Psoas muscle (tissue), 8 donors: ENCODE measurements around the gene PIGT. TPM values are rescaled to one million over a fixed set of nuclear protein-coding genes. Genes with fewer than 3 reads are reported as not detected.

Source experiments
- ATAC-seq, 4 donors: fragments of 200-7000 bp; cut with Tn5 transposase; one replicate each; pipeline ENCODE4 v1.9.1; 2020; ENCODE audit warnings: moderate library complexity in 3 of 4, mild to moderate bottlenecking in 2 of 4
- DNase-seq, 2 donors: peaks; one replicate each; pipeline ENCODE4 v3.0.0-alpha.2; 2020
- H3K27ac ChIP-seq: fragments of 200-600 bp; one replicate; pipeline ENCODE4 v1.8.0; 2022
- H3K27me3 ChIP-seq, 3 donors: fragments of 200-600 bp in 1 of 3; one replicate each; pipeline versions ENCODE4 v1.6.1 to v1.8.0; 2013 to 2022; ENCODE audit warnings: low read length in 2 of 3, mild to moderate bottlenecking in 2 of 3, moderate library complexity in 1 of 3; ENCODE audit not compliant: insufficient read depth in 3 of 3
- H3K36me3 ChIP-seq, 2 donors: fragments of 200-600 bp in 1 of 2; one replicate each; pipeline versions ENCODE4 v1.6.1 to v1.8.0; 2013 to 2022; ENCODE audit warnings: low read depth in 1 of 2, mild to moderate bottlenecking in 1 of 2, moderate library complexity in 1 of 2; ENCODE audit not compliant: insufficient read depth in 1 of 2
- H3K4me1 ChIP-seq: fragments of 200-600 bp; one replicate; pipeline ENCODE4 v1.8.0; 2022
- H3K4me3 ChIP-seq: fragments of 200-600 bp; one replicate; pipeline ENCODE4 v1.8.0; 2022; ENCODE audit warnings: mild to moderate bottlenecking
- H3K9me3 ChIP-seq: fragments of 200-600 bp; one replicate; pipeline ENCODE4 v1.8.0; 2022
- CTCF ChIP-seq: fragments of 200-600 bp; IDR thresholded peaks from one replicate; pipeline ENCODE4 v1.8.0; 2022; ENCODE audit warnings: antibody characterized with exemption
- WGBS, 3 donors: extraction: QIAGEN DNeasy Blood & Tissue Kit; methylation state at CpG; one replicate each; pipeline versions ENCODE4 v1.1.6 to v1.1.7; 2013; 5-methylcytosine and 5-hydroxymethylcytosine counted together
- intact Hi-C, 2 donors: fragments of 100-400 bp; cut with DNase I; formaldehyde crosslinking; loops; one replicate each; pipeline versions ENCODE4 v1.11.0 to v1.14.2; 2022
- polyA plus RNA-seq, 3 donors: library from polyadenylated mRNA; stranded (reverse); fragments of 200-250 nt; gene quantifications; one replicate each; pipeline ENCODE4 v1.2.3, GENCODE V29; 2013
- total RNA-seq, 4 donors: library from RNA; stranded (reverse); fragmentation: NEBNext Ultra II Directional in 2 of 4; extraction: Animal tissue kit (Norgen Biotek cat#: 25700) in 2 of 4; gene quantifications; one replicate each; pipeline versions ENCODE4 v1.2.1 to v1.2.4, GENCODE V29; 2021 to 2023
- donor health status: healthy with polysubstance abuse.
- donor health status: DM: no; HTN: no; CAD: no; lungs with moderate emphysema.
- donor health status: Bipolar disorder and iron deficiency.
- donor health status: healthy.
- donor health status: DM: yes; HTN: yes; CAD: no.
- donor health status: DM: no; HTN: no; CAD: no.
- donor health status: DM: no; HTN: no; CAD: no.
- donor health status: DM: yes; HTN: yes; CAD: no.

Gene PIGT
- total and polyA plus RNA-seq, 7 donors: 48.0 to 113 (median 58.8) TPM

- Histone ChIP-seq H3K9me3 (no peaks in the 10 kb centered on the region), H3K36me3 (peaks cover under 1 to 52% of the 10 kb centered on the region in 2 donors), H3K4me3 (no peak overlapping the region), H3K27me3 (no peaks in the 10 kb centered on the region), H3K4me1 (no peaks in the 10 kb centered on the region), H3K27ac (no peak overlapping the region)
- intact Hi-C loops: no loop called here
- DNase-seq (no peak), ATAC-seq (peak in 1 of 4 donors; percentile 17)
- WGBS, 3 donors: 70 to 73% (median 70%) methylated on average over 5 of the region's 5 CpGs
- no peak for TF ChIP-seq CTCF
Observed at GRCh38 chr20:45426320-45427016, 10.5 kb downstream of the PIGT start.

DNA sequence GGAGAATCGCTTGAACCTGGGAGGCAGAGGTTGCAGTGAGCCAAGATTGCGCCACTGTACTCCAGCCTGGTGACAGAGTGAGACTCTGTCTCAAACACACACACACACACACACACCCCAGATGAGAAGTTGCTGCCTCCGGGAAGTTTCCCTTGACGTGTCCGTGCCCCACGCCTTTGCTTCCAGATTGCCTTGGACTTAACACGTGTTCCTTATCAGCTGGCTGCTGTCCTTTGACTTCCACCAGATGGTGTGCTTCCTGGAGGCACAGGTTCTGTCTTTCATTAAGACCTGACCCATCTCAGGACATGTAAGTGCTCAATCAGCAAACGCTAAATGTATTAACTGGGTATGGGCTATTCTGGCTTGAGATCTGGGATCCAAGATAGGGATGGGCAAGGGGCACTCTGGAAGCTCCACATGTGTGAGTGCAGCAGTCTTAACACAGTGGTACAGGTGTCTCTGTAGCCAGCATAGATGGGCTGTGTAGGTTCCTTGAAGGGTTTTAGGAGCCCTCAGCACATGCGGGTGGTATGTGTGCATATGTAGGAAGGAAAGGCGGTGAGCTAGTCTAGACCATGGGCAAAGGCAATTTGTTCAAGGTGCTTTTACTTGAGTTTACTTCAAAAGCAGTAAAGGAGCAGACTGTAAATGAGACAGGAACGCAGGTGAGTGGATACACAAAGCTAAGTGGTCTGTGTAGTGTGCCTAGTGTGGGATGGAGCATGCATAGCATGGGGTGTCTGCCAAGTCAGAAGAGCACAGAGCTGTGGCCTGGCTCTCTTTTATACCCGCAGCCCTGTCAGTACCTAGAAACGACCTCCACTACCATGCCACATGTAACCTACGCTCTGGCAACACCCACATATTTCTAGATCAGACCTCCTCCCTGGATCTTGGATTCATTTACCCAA is 11.6 kb downstream of the PIGT start:
- intact Hi-C loops: no loop called here
- Histone ChIP-seq H3K4me3 (no peak overlapping the region), H3K27ac (no peak overlapping the region), H3K27me3 (no peaks in the 10 kb centered on the region), H3K9me3 (no peaks in the 10 kb centered on the region), H3K36me3 (peaks cover 0 to 42% of the 10 kb centered on the region in 2 donors), H3K4me1 (no peaks in the 10 kb centered on the region)
- no peak for ATAC-seq
- TF ChIP-seq CTCF: no peak
- 81 to 82% (median 81%) methylated on average over 14 of the region's 14 CpGs for WGBS, 3 donors
- DNase-seq: no peak

GRCh38 chr20:45429618-45430017 is 13.7 kb downstream of the PIGT start:
- Histone ChIP-seq H3K4me3 (no peak overlapping the region), H3K27me3 (no peaks in the 10 kb centered on the region), H3K9me3 (no peaks in the 10 kb centered on the region), H3K36me3 (peaks cover 0 to 21% of the 10 kb centered on the region in 2 donors), H3K4me1 (no peaks in the 10 kb centered on the region), H3K27ac (no peak overlapping the region)
- ATAC-seq (no peak), DNase-seq (no peak)
- WGBS, 3 donors: 79 to 82% (median 79%) methylated on average over 2 of the region's 2 CpGs
- no peak for TF ChIP-seq CTCF
- intact Hi-C loops: no loop called here

DNA sequence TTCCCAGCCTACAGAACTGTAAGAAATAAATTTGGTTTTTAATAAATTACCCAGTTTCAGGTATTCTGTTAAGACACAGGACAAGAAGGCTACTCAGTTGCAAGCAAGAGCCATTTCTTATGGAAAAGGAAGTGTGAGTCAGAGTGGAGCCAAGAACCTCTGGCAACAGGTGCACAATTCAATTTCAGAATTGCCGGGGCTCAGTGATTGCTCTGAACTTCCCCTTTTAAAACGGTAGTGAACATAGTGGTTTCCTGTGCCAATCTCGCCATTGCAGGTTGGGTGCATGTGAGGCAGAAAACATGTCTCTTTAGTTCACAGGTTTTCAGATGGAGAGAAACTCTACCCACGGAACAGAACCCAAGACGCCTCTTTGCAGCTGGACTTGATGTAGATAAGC is 16.4 kb downstream of the PIGT start:
- H3K27ac ChIP-seq: no peak overlapping the region
- DNase-seq (no peak), ATAC-seq (no peak)
- intact Hi-C loops: no loop called here
- no peaks in the 10 kb centered on the region for H3K36me3 ChIP-seq
- no peaks in the 10 kb centered on the region for H3K9me3 ChIP-seq
- no peaks in the 10 kb centered on the region for H3K27me3 ChIP-seq
- peaks cover 7% of the 10 kb centered on the region for H3K4me1 ChIP-seq
- no peak for TF ChIP-seq CTCF
- no peak overlapping the region for H3K4me3 ChIP-seq
- 63 to 69% (median 65%) methylated on average over 5 of the region's 5 CpGs for WGBS, 3 donors
